OCI-M2 (cell line): Measurements from ENCODE around the gene EIF1.
"Not testable (repeated sequence)": the region's sequence is repeated elsewhere in the genome, so short reads cannot be mapped to it uniquely, and the experiment has no call there.

Experiments used
- DNase-seq: peaks from one replicate; lab custom pipeline; 2025; ENCODE audit not compliant: unreplicated experiment; lab: John Stamatoyannopoulos, UW

Gene EIF1

GRCh38 chr17:41655611-41656111 lies 33.0 kb upstream of the EIF1 start:
- no peak for DNase-seq

GRCh38 chr17:41656249-41657023 lies 32.2 kb upstream of the EIF1 start:
- DNase-seq, result no peak

GRCh38 chr17:41657176-41657754 lies 31.4 kb upstream of the EIF1 start:
- DNase-seq, result no peak

GRCh38 chr17:41657936-41658335 lies 30.7 kb upstream of the EIF1 start:
- no peak for DNase-seq

- no peak for DNase-seq
These were observed 29.8 kb upstream of the EIF1 start for GRCh38 chr17:41658846-41659245.

GRCh38 chr17:41659427-41660212 lies 29.1 kb upstream of the EIF1 start:
- DNase-seq, result no peak

- DNase-seq, result no peak
These were observed 28.4 kb upstream of the EIF1 start for GRCh38 chr17:41660221-41660711.

- no peak for DNase-seq
These were observed 25.1 kb upstream of the EIF1 start for GRCh38 chr17:41663451-41664171.

GRCh38 chr17:41664172-41664457 lies 24.6 kb upstream of the EIF1 start:
- no peak for DNase-seq

GRCh38 chr17:41664587-41665565 lies 23.8 kb upstream of the EIF1 start:
- DNase-seq, result no peak

- peak; percentile 29 for DNase-seq
These were observed 23.0 kb upstream of the EIF1 start for GRCh38 chr17:41665566-41666236.

GRCh38 chr17:41666237-41666641 lies 22.4 kb upstream of the EIF1 start:
- DNase-seq, result no peak

- peak; percentile 9 for DNase-seq
These were observed 21.9 kb upstream of the EIF1 start for GRCh38 chr17:41666708-41667279.

- DNase-seq, result no peak
These were observed 21.2 kb upstream of the EIF1 start for GRCh38 chr17:41667280-41668041.

- DNase-seq, result no peak
These were observed 16.5 kb upstream of the EIF1 start for GRCh38 chr17:41672153-41672552.

GRCh38 chr17:41675157-41676057 lies 13.3 kb upstream of the EIF1 start:
- DNase-seq, result not testable (repeated sequence)

- no peak for DNase-seq
These were observed 12.6 kb upstream of the EIF1 start for GRCh38 chr17:41676058-41676419.
